Erythroblast (primary cell): ENCODE measurements around the gene SNIP1.

Experiments used
- GATA1 ChIP-seq: IDR thresholded peaks from 2 replicates; pipeline ENCODE4 v1.6.1; 2011; ENCODE audit warnings: low read depth, mild to moderate bottlenecking, control low read depth, low read length, moderate library complexity
- POLR2A ChIP-seq: IDR thresholded peaks from 2 replicates; pipeline ENCODE4 v1.6.1; 2011; ENCODE audit warnings: mild to moderate bottlenecking, low read length

DNA sequence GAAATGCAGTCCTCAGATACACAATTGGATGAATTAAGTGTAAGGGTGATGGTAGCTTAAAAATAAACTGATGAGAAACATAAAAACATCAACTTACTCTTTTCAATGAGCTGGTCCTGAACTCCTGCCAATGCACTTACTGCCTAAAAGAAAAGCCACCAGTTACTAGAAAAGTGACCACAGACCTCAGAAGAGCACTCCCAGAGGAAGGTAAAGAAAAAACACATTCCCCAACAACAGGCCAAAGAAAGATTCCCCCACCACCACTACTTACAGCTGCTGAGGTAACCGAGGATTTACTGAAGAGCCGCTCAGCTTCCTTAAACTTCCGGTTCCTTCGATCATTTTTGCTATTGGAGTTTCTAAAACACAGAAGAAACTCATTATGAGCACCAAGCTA, 44.9 kb downstream of the SNIP1 start:
- no peak for TF ChIP-seq POLR2A
- no peak for TF ChIP-seq GATA1
